ENCODE data around the gene S100A6. TPM values are rescaled to one million over a fixed set of nuclear protein-coding genes. Genes with fewer than 3 reads are reported as not detected.

The S100A6 gene
- polyA plus RNA-seq, 2 donors: 936 to 2,978 TPM

DNA sequence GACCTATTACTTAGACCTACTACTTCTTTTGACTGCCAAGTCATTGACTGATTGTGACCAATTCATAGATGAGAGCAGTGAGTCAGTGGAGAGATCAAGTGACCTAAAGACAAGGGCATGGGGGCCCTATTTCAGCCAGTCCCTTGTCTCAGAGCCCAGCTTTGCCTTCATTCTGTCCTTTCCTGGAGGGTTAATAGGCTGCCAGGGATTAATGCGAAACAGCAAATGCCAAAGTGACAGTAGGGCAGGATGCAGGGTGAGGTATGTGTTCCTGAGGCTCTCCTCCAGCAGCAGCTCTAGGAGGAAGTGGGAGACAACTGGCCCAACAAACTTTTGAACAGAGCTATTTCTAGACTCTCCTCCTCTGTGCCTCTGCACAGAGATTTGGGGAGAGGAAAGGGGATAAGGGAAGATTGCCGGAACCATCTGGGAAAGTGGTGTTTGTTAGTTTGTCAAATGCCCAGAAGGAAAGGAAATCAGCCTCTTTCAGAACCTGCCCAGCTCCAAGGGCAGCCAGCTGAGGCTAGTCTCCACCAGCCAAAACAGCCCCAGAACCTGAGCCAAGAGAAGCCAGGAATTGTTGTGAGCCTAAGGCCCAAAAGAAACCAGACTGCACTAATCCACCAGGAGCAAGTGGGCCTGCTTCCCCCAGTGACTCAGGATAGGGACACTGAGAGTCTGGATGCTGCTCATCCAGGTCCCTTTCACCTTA, 18.2 kb upstream of the S100A6 start:
- Histone ChIP-seq H3K27me3 (ENCODE audit: control insufficient read depth in 1 of 2, insufficient read depth in 2 of 2, low read length in 2 of 2) (no peaks in the 10 kb centered on the region), H3K27ac (ENCODE audit: low read depth in 2 of 2, low read length in 1 of 2) (peak overlapping the region; percentile 72 to 87), H3K4me1 (ENCODE audit: control insufficient read depth in 2 of 2, insufficient read depth in 2 of 2, low read length in 1 of 2) (peaks cover 11 to 31% of the 10 kb centered on the region in 2 donors), H3K36me3 (ENCODE audit: control insufficient read depth in 2 of 2, insufficient read depth in 2 of 2, low read length in 1 of 2) (peaks cover 0 to 4% of the 10 kb centered on the region in 2 donors), H3K4me3 (ENCODE audit: low read depth in 1 of 2, low read length in 2 of 2) (no peak overlapping the region), H3K9me3 (ENCODE audit: control insufficient read depth in 2 of 2, insufficient read depth in 1 of 2, low read depth in 1 of 2, low read length in 1 of 2) (no peaks in the 10 kb centered on the region)
- WGBS, 2 donors: 28 to 60% methylated on average over 2 of the region's 2 CpGs

DNA sequence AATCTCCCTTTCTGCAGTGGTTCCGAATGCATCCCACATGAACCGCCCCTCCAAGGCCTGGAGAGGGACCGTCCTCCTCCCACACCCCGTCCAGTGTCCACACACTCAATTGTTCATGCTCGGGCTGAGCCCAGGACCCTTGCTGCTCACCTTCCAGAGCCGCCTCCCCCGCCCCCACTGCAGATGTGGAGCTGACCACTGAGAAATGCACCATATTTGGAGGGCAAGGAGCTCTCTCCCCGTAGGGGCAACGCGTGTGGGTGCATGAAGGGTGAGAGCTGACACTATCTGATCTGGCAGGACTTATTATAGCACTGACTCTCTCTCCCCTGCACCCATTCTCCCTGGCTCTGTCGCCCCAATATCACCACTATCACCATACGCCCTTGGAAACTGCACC, 17.3 kb upstream of the S100A6 start:
- Histone ChIP-seq H3K4me1 (ENCODE audit: control insufficient read depth in 2 of 2, insufficient read depth in 2 of 2, low read length in 1 of 2) (peaks cover 16 to 40% of the 10 kb centered on the region in 2 donors), H3K27ac (ENCODE audit: low read depth in 2 of 2, low read length in 1 of 2) (peak overlapping the region; percentile 72 to 87)
- 88 to 92% methylated on average over 12 of the region's 12 CpGs for WGBS, 2 donors

DNA sequence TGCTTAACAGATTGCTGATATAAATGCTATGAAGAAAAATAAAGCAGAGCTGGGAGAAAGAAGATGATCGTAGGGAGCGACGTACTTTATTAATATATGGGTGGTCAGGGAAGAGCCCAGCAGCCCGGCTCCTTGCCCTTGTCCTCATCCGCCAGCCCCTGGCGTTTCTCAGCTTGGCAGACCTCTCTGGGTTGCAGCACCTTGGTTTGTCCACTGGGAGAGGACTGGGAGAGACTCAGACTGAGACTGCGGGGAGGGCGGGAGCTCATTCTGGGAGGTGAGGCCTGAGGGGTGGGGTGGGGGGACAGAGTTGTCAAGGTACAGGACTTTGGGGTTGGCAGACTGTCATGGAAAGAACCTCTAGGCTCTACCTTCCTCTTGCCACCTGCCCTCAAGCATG, 16.5 kb upstream of the S100A6 start:
- 86 to 93% methylated on average over 8 of the region's 8 CpGs for WGBS, 2 donors
- no peak overlapping the region for H3K4me3 ChIP-seq (ENCODE audit: low read depth in 1 of 2, low read length in 2 of 2)
- H3K36me3 ChIP-seq (ENCODE audit: control insufficient read depth in 2 of 2, insufficient read depth in 2 of 2, low read length in 1 of 2): peaks cover 4% of the 10 kb centered on the region in 2 donors
- H3K9me3 ChIP-seq (ENCODE audit: control insufficient read depth in 2 of 2, insufficient read depth in 1 of 2, low read depth in 1 of 2, low read length in 1 of 2): no peaks in the 10 kb centered on the region
- no peaks in the 10 kb centered on the region for H3K27me3 ChIP-seq (ENCODE audit: control insufficient read depth in 1 of 2, insufficient read depth in 2 of 2, low read length in 2 of 2)
- H3K27ac ChIP-seq (ENCODE audit: low read depth in 2 of 2, low read length in 1 of 2): no peak overlapping the region
- peaks cover 21 to 46% of the 10 kb centered on the region in 2 donors for H3K4me1 ChIP-seq (ENCODE audit: control insufficient read depth in 2 of 2, insufficient read depth in 2 of 2, low read length in 1 of 2)

More for the DNA sequence above, 17.3 kb upstream of the S100A6 start:
- Histone ChIP-seq H3K27me3 (ENCODE audit: control insufficient read depth in 1 of 2, insufficient read depth in 2 of 2, low read length in 2 of 2) (no peaks in the 10 kb centered on the region), H3K9me3 (ENCODE audit: control insufficient read depth in 2 of 2, insufficient read depth in 1 of 2, low read depth in 1 of 2, low read length in 1 of 2) (no peaks in the 10 kb centered on the region), H3K4me3 (ENCODE audit: low read depth in 1 of 2, low read length in 2 of 2) (no peak overlapping the region), H3K36me3 (ENCODE audit: control insufficient read depth in 2 of 2, insufficient read depth in 2 of 2, low read length in 1 of 2) (peaks cover under 1 to 4% of the 10 kb centered on the region in 2 donors)

DNA sequence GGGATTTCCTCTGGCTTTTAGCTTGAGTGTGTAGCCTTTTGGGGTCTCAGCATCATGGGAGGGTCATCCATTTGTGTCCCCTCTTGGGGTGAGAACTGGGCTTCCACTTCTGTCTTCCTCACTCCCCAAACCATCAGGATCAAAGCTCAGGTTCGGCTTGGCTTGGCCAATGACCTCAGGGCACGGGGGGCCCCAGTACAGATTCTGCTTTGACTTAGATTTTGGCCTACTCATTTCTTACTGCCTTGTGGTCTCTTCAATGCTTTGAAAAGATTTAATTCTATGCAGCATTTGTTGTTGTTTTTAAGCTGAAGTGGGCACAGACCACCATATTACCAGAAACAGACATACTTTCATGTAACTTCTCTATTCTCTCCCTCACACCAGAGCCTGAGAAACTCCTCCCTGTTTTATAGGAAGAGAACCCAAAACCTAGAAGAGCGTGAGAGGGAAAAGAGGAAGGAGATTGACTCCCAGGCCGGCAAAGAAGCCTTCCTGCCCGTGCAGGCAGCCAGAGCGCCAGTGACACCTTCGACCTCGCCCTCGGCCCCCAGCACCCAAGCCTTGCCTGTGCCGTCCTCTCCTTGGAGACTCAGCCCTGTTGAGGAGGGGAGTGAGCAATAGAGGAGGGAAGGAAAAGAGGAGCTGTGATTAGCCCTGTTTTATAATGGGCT, 15.2 kb upstream of the S100A6 start:
- Histone ChIP-seq H3K36me3 (ENCODE audit: control insufficient read depth in 2 of 2, insufficient read depth in 2 of 2, low read length in 1 of 2) (peaks cover 4% of the 10 kb centered on the region in 2 donors), H3K27me3 (ENCODE audit: control insufficient read depth in 1 of 2, insufficient read depth in 2 of 2, low read length in 2 of 2) (no peaks in the 10 kb centered on the region), H3K4me1 (ENCODE audit: control insufficient read depth in 2 of 2, insufficient read depth in 2 of 2, low read length in 1 of 2) (peaks cover 27 to 56% of the 10 kb centered on the region in 2 donors), H3K4me3 (ENCODE audit: low read depth in 1 of 2, low read length in 2 of 2) (no peak overlapping the region), H3K27ac (ENCODE audit: low read depth in 2 of 2, low read length in 1 of 2) (peak overlapping the region; percentile 26 to 72), H3K9me3 (ENCODE audit: control insufficient read depth in 2 of 2, insufficient read depth in 1 of 2, low read depth in 1 of 2, low read length in 1 of 2) (no peaks in the 10 kb centered on the region)
- WGBS, 2 donors: 66 to 68% methylated on average over 10 of the region's 10 CpGs

DNA sequence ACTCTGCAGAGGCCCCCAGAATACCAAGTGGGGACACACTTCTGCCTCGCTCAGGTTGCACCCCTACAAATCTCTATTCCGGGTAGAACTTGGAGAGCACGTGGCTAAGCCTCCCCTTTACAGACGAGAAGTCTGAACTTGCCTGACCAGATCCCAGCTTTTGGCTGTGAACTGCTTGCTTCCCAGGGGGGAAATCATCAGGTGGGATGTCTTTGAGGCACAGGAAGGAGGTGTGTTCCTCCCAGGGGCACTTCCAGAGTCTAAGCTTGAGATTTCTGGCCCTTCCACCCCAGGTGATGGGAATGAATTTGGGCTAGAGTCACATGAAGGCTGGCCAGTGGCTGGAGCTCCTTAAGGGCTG, 14.6 kb upstream of the S100A6 start:
- 42 to 62% methylated on average over 4 of the region's 4 CpGs for WGBS, 2 donors
- no peak overlapping the region for H3K4me3 ChIP-seq (ENCODE audit: low read depth in 1 of 2, low read length in 2 of 2)
- no peaks in the 10 kb centered on the region for H3K9me3 ChIP-seq (ENCODE audit: control insufficient read depth in 2 of 2, insufficient read depth in 1 of 2, low read depth in 1 of 2, low read length in 1 of 2)
- no peaks in the 10 kb centered on the region for H3K27me3 ChIP-seq (ENCODE audit: control insufficient read depth in 1 of 2, insufficient read depth in 2 of 2, low read length in 2 of 2)
- peaks cover 27 to 62% of the 10 kb centered on the region in 2 donors for H3K4me1 ChIP-seq (ENCODE audit: control insufficient read depth in 2 of 2, insufficient read depth in 2 of 2, low read length in 1 of 2)
- H3K27ac ChIP-seq (ENCODE audit: low read depth in 2 of 2, low read length in 1 of 2): peak overlapping the region; percentile 26 to 72
- peaks cover 4% of the 10 kb centered on the region in 2 donors for H3K36me3 ChIP-seq (ENCODE audit: control insufficient read depth in 2 of 2, insufficient read depth in 2 of 2, low read length in 1 of 2)

DNA sequence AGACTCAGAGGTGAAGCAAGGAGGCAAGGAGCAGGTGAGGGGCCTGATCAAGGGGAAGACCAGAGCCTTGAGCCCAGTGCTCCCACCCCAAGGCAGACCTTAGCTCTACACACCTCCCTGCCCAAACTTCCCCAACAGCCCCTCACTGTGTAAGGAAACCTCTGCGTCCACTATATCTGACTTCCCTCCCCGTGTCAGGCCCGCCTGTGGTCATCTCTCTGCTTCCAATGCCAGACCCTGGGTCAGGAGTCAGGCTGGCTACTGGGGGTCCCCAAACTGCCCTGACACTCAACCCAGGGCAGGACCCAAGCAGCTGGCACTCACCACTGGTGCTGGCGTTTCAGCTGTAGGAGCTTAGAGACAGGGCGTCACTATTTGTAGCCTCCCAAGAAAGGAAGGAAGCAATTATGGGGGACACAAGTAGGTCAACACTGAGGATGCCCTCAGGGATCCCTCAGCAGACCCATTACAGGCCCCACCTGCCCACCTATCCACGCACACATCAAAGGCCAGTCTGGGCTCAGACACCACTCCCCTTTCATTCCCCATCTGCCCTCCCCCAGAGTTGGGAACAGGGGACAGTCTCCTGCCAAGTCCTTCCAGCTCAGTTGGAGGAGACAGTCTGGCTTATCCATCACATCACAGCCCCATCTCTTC, 14.1 kb upstream of the S100A6 start:
- peaks cover 27 to 65% of the 10 kb centered on the region in 2 donors for H3K4me1 ChIP-seq (ENCODE audit: control insufficient read depth in 2 of 2, insufficient read depth in 2 of 2, low read length in 1 of 2)
- H3K9me3 ChIP-seq (ENCODE audit: control insufficient read depth in 2 of 2, insufficient read depth in 1 of 2, low read depth in 1 of 2, low read length in 1 of 2): no peaks in the 10 kb centered on the region
- H3K27ac ChIP-seq (ENCODE audit: low read depth in 2 of 2, low read length in 1 of 2): peak overlapping the region; percentile 54 to 72
- WGBS, 2 donors: 65 to 74% methylated on average over 6 of the region's 6 CpGs
- H3K36me3 ChIP-seq (ENCODE audit: control insufficient read depth in 2 of 2, insufficient read depth in 2 of 2, low read length in 1 of 2): peaks cover 4% of the 10 kb centered on the region in 2 donors
- H3K27me3 ChIP-seq (ENCODE audit: control insufficient read depth in 1 of 2, insufficient read depth in 2 of 2, low read length in 2 of 2): no peaks in the 10 kb centered on the region
- no peak overlapping the region for H3K4me3 ChIP-seq (ENCODE audit: low read depth in 1 of 2, low read length in 2 of 2)

DNA sequence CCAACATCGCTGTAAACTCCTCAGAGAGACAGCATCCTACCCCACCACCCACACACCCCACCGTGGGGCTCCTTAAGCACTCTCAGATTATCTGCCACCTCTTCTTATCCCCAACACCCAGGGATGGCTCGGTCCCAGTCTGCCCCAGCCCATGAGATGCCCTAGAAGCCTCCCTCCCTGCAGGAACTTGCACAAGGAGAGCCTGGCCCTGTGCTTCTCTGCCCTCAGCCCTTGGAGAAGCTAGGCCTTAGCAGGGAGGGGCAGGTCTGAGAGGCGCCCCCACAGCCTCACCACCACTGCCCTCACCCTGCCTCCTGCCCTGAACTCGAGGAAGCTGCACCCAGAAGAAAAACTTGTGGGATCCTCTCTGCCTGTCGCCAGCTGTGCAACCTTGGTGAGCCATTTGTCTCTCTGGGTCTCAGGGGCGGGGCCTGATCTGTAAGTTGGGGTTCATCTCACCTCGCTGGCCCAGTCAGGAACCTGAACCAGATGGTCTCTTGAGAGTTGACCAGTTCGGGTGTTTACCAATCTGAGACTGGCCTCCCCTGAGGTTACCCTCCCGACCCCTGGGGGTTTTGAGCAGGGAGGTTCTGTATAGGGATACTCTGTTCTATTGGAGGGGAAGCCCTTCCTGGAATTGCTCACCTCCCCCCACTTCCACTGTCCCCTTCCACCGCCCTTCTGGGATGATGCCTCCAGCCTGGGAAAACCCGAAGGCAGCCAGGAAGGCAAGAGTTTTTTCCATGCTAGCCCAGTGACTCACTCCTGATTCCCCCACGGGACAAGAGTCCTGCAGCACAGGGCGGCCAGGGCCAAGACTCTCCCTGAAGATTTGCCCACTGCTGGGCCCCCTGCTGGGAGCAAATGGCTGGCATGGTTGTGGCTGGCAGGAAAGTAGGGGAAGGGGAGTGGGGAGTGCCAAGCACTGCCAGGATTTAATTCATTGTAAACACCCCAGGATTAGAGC, 13.2 kb upstream of the S100A6 start, which contains the start of gene S100A3:
Gene S100A3 (minus strand): TSS at position 537 of the 967 bp plus-strand sequence. CDS start 773 bp downstream, outside the sequence.
- Histone ChIP-seq H3K36me3 (ENCODE audit: control insufficient read depth in 2 of 2, insufficient read depth in 2 of 2, low read length in 1 of 2) (peaks cover 4% of the 10 kb centered on the region in 2 donors), H3K4me1 (ENCODE audit: control insufficient read depth in 2 of 2, insufficient read depth in 2 of 2, low read length in 1 of 2) (peaks cover 27 to 67% of the 10 kb centered on the region in 2 donors), H3K4me3 (ENCODE audit: low read depth in 1 of 2, low read length in 2 of 2) (no peak within 1 kb of the TSS), H3K9me3 (ENCODE audit: control insufficient read depth in 2 of 2, insufficient read depth in 1 of 2, low read depth in 1 of 2, low read length in 1 of 2) (no peaks in the 10 kb centered on the region), H3K27ac (ENCODE audit: low read depth in 2 of 2, low read length in 1 of 2) (peak within 1 kb of the TSS; percentile 57 to 72), H3K27me3 (ENCODE audit: control insufficient read depth in 1 of 2, insufficient read depth in 2 of 2, low read length in 2 of 2) (no peaks in the 10 kb centered on the region)
- WGBS, 2 donors: 49 to 53% methylated on average over 14 of the region's 14 CpGs

DNA sequence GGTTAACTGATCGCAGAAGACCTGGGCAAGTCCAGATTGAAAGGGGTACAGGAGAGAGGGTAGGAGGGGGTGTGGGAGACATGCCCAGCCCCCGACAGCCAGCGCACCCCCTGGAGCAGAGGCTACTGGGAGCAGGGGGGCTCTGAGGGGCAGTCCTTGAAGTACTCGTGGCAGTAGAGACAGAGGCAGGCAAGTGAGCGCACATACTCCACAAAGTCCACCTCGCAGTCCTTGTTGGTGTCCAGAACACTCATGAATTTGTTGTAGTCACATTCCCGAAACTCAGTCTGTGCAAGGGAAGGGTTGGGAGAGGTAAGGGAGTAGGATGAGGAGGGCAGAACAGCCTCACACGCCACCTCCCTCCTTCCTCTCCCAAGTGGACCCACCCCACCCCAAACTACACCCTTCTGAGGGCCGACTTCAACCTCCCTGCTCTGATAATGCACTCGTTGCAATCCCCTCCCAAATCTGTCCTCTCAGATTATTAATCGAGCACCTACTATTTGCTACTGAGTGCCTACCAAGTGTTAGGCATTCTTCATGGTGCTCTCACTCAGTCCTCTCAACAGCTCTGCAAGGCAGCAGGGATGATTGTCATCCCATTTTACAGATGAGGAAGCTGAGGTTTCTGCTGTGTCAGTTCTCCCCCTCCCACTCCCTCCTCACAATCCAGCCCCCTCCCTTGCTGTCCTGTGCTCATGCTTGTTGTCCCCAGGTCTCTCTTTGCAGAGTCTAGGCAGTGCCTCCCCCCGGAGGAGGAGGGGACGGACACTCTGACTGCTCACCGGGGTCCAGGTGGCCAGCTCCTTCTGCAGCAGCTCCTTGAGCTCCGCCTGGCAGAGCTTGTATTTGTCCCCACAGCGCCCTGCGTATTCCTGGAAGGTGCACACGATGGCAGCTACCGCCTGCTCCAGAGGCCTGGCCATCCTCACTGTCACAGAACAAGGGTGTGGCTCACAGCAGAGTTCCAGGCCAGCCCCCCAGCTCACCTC, 12.1 kb upstream of the S100A6 start:
- Histone ChIP-seq H3K27me3 (ENCODE audit: control insufficient read depth in 1 of 2, insufficient read depth in 2 of 2, low read length in 2 of 2) (no peaks in the 10 kb centered on the region), H3K27ac (ENCODE audit: low read depth in 2 of 2, low read length in 1 of 2) (peak overlapping the region; percentile 57 to 99), H3K4me1 (ENCODE audit: control insufficient read depth in 2 of 2, insufficient read depth in 2 of 2, low read length in 1 of 2) (peaks cover 28 to 64% of the 10 kb centered on the region in 2 donors), H3K36me3 (ENCODE audit: control insufficient read depth in 2 of 2, insufficient read depth in 2 of 2, low read length in 1 of 2) (peaks cover 0 to 4% of the 10 kb centered on the region in 2 donors), H3K9me3 (ENCODE audit: control insufficient read depth in 2 of 2, insufficient read depth in 1 of 2, low read depth in 1 of 2, low read length in 1 of 2) (no peaks in the 10 kb centered on the region), H3K4me3 (ENCODE audit: low read depth in 1 of 2, low read length in 2 of 2) (no peak overlapping the region)
- WGBS, 2 donors: 81 to 83% methylated on average over 19 of the region's 19 CpGs
